Vagina (tissue), 2 donors: ENCODE data around the gene TMEM107. TPM values are rescaled to one million over a fixed set of nuclear protein-coding genes. Genes with fewer than 3 reads are reported as not detected.

ENCODE experiments used
- DNase-seq, 2 donors: peaks; one replicate each; pipeline ENCODE4 v3.0.0-alpha.2; 2017; ENCODE audit errors: extremely low spot score in 2 of 2
- H3K27ac ChIP-seq: fragments of 200-600 bp; sonication (generic); one replicate; pipeline ENCODE4 v1.5.1; 2019
- H3K27me3 ChIP-seq: fragments of 200-600 bp; sonication (generic); one replicate; pipeline ENCODE4 v1.5.1; 2019
- H3K36me3 ChIP-seq, 2 donors: fragments of 200-600 bp; sonication (generic); one replicate each; pipeline ENCODE4 v1.5.1; 2017 to 2019
- H3K4me1 ChIP-seq: fragments of 200-600 bp; sonication (generic); one replicate; pipeline ENCODE4 v1.5.1; 2019
- H3K4me3 ChIP-seq, 2 donors: fragments of 200-600 bp; sonication (generic); 1 replicate in 1 of 2; 2 replicates in 1 of 2; pipeline ENCODE4 v1.5.1; 2016 to 2019
- H3K9me3 ChIP-seq: fragments of 200-600 bp; sonication (generic); one replicate; pipeline ENCODE4 v1.5.1; 2019
- CTCF ChIP-seq, 3 experiments: fragments of 450-650 bp in 2 of 3; fragments of 200-600 bp in 1 of 3; sonication (generic) in 1 of 3; IDR thresholded peaks; one replicate each; pipeline ENCODE4 v1.5.1; 2017 to 2019; ENCODE audit warnings: antibody characterized with exemption in 3 of 3, mild to moderate bottlenecking in 2 of 3, moderate library complexity in 2 of 3
- POLR2A ChIP-seq, 2 donors: fragments of 450-650 bp; IDR thresholded peaks; one replicate each; pipeline ENCODE4 v1.6.1; 2017; ENCODE audit warnings: antibody characterized with exemption in 2 of 2, mild to moderate bottlenecking in 2 of 2, moderate library complexity in 2 of 2
- POLR2AphosphoS5 ChIP-seq, 2 donors: sonication (generic); formaldehyde crosslinking; IDR thresholded peaks; one replicate each; pipeline ENCODE4 v1.9.0; 2017; ENCODE audit warnings: antibody characterized with exemption in 2 of 2, mild to moderate bottlenecking in 2 of 2, low read depth in 1 of 2; ENCODE audit not compliant: insufficient read depth in 1 of 2
- intact Hi-C: fragments of 100-400 bp; cut with DNase I; formaldehyde crosslinking; loops from one replicate; pipeline ENCODE4 v1.15.1; 2023
- total RNA-seq: library from RNA; depleted of rRNA; stranded (reverse); fragments of >200 nt; gene quantifications from one replicate; pipeline ENCODE4 v1.2.3, GENCODE V29; 2016

Gene TMEM107
- total RNA-seq, 1 donor from 2014 or later: 20.6 TPM

GRCh38 chr17:8128125-8128784 lies 47.9 kb downstream of the TMEM107 start:
- Histone ChIP-seq H3K4me3 (no peak overlapping the region), H3K4me1 (peaks cover 32% of the 10 kb centered on the region), H3K36me3 (no peaks in the 10 kb centered on the region), H3K27me3 (no peaks in the 10 kb centered on the region), H3K27ac (no peak overlapping the region), H3K9me3 (no peaks in the 10 kb centered on the region)
- intact Hi-C loops: no loop called here
- no peak for DNase-seq
- TF ChIP-seq POLR2AphosphoS5 (IDR thresholded peaks at IDR 0.05; ENCODE audit: insufficient read depth in 1 of 2, low read depth in 1 of 2) (no peak), POLR2A (IDR thresholded peaks at IDR 0.05) (no peak), CTCF (IDR thresholded peaks at IDR 0.05) (no peak)

- peak overlapping the region; percentile 89 for H3K27ac ChIP-seq
- H3K27me3 ChIP-seq: no peaks in the 10 kb centered on the region
- no peak for TF ChIP-seq POLR2AphosphoS5 (IDR thresholded peaks at IDR 0.05; ENCODE audit: insufficient read depth in 1 of 2, low read depth in 1 of 2)
- no peak for TF ChIP-seq CTCF (IDR thresholded peaks at IDR 0.05)
- TF ChIP-seq POLR2A (IDR thresholded peaks at IDR 0.05): no peak
- intact Hi-C loops: no loop called here
- no peaks in the 10 kb centered on the region for H3K9me3 ChIP-seq
- peaks cover 46% of the 10 kb centered on the region for H3K4me1 ChIP-seq
- no peaks in the 10 kb centered on the region for H3K36me3 ChIP-seq
- peak overlapping the region; percentile 58 to 76 for H3K4me3 ChIP-seq
- no peak for DNase-seq
Observed at GRCh38 chr17:8126491-8127066, 49.6 kb downstream of the TMEM107 start.

GRCh38 chr17:8125947-8126490 lies 50.2 kb downstream of the TMEM107 start:
- Histone ChIP-seq H3K27me3 (no peaks in the 10 kb centered on the region), H3K4me1 (peaks cover 52% of the 10 kb centered on the region), H3K27ac (peak overlapping the region; percentile 89), H3K9me3 (no peaks in the 10 kb centered on the region), H3K4me3 (peak overlapping the region; percentile 58 to 76), H3K36me3 (no peaks in the 10 kb centered on the region)
- no peak for TF ChIP-seq CTCF (IDR thresholded peaks at IDR 0.05)
- TF ChIP-seq POLR2A (IDR thresholded peaks at IDR 0.05): no peak
- peak in 1 of 2 donors; percentile 50 for TF ChIP-seq POLR2AphosphoS5 (IDR thresholded peaks at IDR 0.05; ENCODE audit: insufficient read depth in 1 of 2, low read depth in 1 of 2)
- DNase-seq: no peak
- intact Hi-C loops: no loop called here

- H3K9me3 ChIP-seq: no peaks in the 10 kb centered on the region
- H3K4me3 ChIP-seq: peak overlapping the region; percentile 58 to 76
- TF ChIP-seq POLR2A (IDR thresholded peaks at IDR 0.05) (no peak), POLR2AphosphoS5 (IDR thresholded peaks at IDR 0.05; ENCODE audit: insufficient read depth in 1 of 2, low read depth in 1 of 2) (peak in 1 of 2 donors; percentile 91), CTCF (IDR thresholded peaks at IDR 0.05) (no peak)
- H3K27ac ChIP-seq: peak overlapping the region; percentile 89
- peak in 1 of 2 donors; percentile 91 for DNase-seq
- intact Hi-C loops: no loop called here
- no peaks in the 10 kb centered on the region for H3K27me3 ChIP-seq
- H3K36me3 ChIP-seq: no peaks in the 10 kb centered on the region
- peaks cover 58% of the 10 kb centered on the region for H3K4me1 ChIP-seq
Observed at GRCh38 chr17:8125154-8125946, 50.8 kb downstream of the TMEM107 start.
